H9 (cell line): Measurements from ENCODE around the gene MCM8. TPM values are rescaled to one million over a fixed set of nuclear protein-coding genes. Genes with fewer than 3 reads are reported as not detected.
A peak's percentile ranks its signal among the peaks of the same experiment; 100 is the strongest.

Experiments
- DNase-seq: peaks from one replicate; pipeline ENCODE4 v3.0.0-alpha.2; 2017
- H2AFZ ChIP-seq: one replicate; pipeline ENCODE4 v1.6.1; 2013; ENCODE audit warnings: mild to moderate bottlenecking, low read length, control low read depth, moderate library complexity
- H2AK5ac ChIP-seq: 2 replicates; pipeline ENCODE4 v1.6.1; 2013; ENCODE audit warnings: low read length, control low read depth, mixed read lengths; ENCODE audit not compliant: insufficient read length
- H2BK120ac ChIP-seq: one replicate; pipeline ENCODE4 v1.6.1; 2013; ENCODE audit warnings: low read depth, mild to moderate bottlenecking, low read length, control low read depth, inconsistent platforms; ENCODE audit not compliant: poor library complexity, severe bottlenecking
- H2BK12ac ChIP-seq: 2 replicates; pipeline ENCODE4 v1.6.1; 2013; ENCODE audit warnings: low read length, control low read depth, mixed read lengths, low read depth; ENCODE audit not compliant: insufficient read length
- H2BK15ac ChIP-seq: 2 replicates; pipeline ENCODE4 v1.6.1; 2013; ENCODE audit warnings: low read depth, low read length, control low read depth
- H2BK20ac ChIP-seq: one replicate; pipeline ENCODE4 v1.6.1; 2013; ENCODE audit warnings: low read depth, mild to moderate bottlenecking, low read length, control low read depth, inconsistent platforms; ENCODE audit not compliant: poor library complexity, severe bottlenecking
- H2BK5ac ChIP-seq: 2 replicates; pipeline ENCODE4 v1.6.1; 2013; ENCODE audit warnings: low read length, control low read depth, mixed read lengths; ENCODE audit not compliant: insufficient read length
- H3K14ac ChIP-seq: 2 replicates; pipeline ENCODE4 v1.6.1; 2013; ENCODE audit warnings: low read length, control low read depth; ENCODE audit not compliant: insufficient read depth
- H3K18ac ChIP-seq: 2 replicates; pipeline ENCODE4 v1.6.1; 2013; ENCODE audit warnings: low read depth, mild to moderate bottlenecking, mixed read lengths, low read length, control low read depth; ENCODE audit not compliant: insufficient read length
- H3K23ac ChIP-seq: 2 replicates; pipeline ENCODE4 v1.6.1; 2013; ENCODE audit warnings: low read length, control low read depth, mixed read lengths, low read depth; ENCODE audit not compliant: insufficient read length
- H3K23me2 ChIP-seq: 2 replicates; pipeline ENCODE4 v1.6.1; 2013; ENCODE audit warnings: low read depth, mild to moderate bottlenecking, mixed read lengths, low read length, control low read depth; ENCODE audit not compliant: insufficient read length, poor library complexity, severe bottlenecking
- H3K27ac ChIP-seq: 2 replicates; pipeline ENCODE4 v1.5.1; 2013; ENCODE audit warnings: low read length, control low read depth, mixed read lengths, low read depth; ENCODE audit not compliant: insufficient read length
- H3K27me3 ChIP-seq: 2 replicates; pipeline ENCODE4 v1.6.1; 2013; ENCODE audit warnings: low read length, control low read depth, inconsistent platforms; ENCODE audit not compliant: insufficient read depth
- H3K4ac ChIP-seq: 2 replicates; pipeline ENCODE4 v1.6.1; 2013; ENCODE audit warnings: low read depth, mild to moderate bottlenecking, control low read depth, inconsistent platforms, low read length, moderate library complexity
- H3K4me1 ChIP-seq: 2 replicates; pipeline ENCODE4 v1.6.1; 2013; ENCODE audit warnings: low read length, control low read depth, inconsistent platforms; ENCODE audit not compliant: insufficient read depth
- H3K4me2 ChIP-seq: 2 replicates; pipeline ENCODE4 v1.6.1; 2013; ENCODE audit warnings: low read length, control low read depth, mixed read lengths; ENCODE audit not compliant: insufficient read length, insufficient read depth
- H3K56ac ChIP-seq: 2 replicates; pipeline ENCODE4 v1.6.1; 2013; ENCODE audit warnings: low read depth, mild to moderate bottlenecking, mixed read lengths, low read length, control low read depth; ENCODE audit not compliant: insufficient read length
- H3K79me1 ChIP-seq: 2 replicates; pipeline ENCODE4 v1.6.1; 2013; ENCODE audit warnings: low read depth, mild to moderate bottlenecking, moderate library complexity, low read length, control low read depth, inconsistent platforms; ENCODE audit not compliant: insufficient read depth, poor library complexity, severe bottlenecking
- H3K79me2 ChIP-seq: 2 replicates; pipeline ENCODE4 v1.6.1; 2013; ENCODE audit warnings: low read length, control low read depth, inconsistent platforms; ENCODE audit not compliant: insufficient read depth
- H3K9ac ChIP-seq: 2 replicates; pipeline ENCODE4 v1.6.1; 2013; ENCODE audit warnings: low read length, control low read depth, mixed read lengths; ENCODE audit not compliant: insufficient read length; ENCODE audit errors: extremely low read depth
- H3K9me3 ChIP-seq: one replicate; pipeline ENCODE4 v1.6.1; 2013; ENCODE audit warnings: low read depth, low read length, inconsistent platforms; ENCODE audit not compliant: control insufficient read depth
- H3T11ph ChIP-seq: one replicate; pipeline ENCODE4 v1.6.1; 2013; ENCODE audit warnings: mild to moderate bottlenecking, low read length, control low read depth, inconsistent platforms
- H4K20me1 ChIP-seq: one replicate; pipeline ENCODE4 v1.6.1; 2013; ENCODE audit not compliant: control insufficient read depth, insufficient read length, insufficient read depth
- H4K5ac ChIP-seq: 2 replicates; pipeline ENCODE4 v1.6.1; 2013; ENCODE audit warnings: low read depth, mild to moderate bottlenecking, mixed read lengths, low read length, control low read depth; ENCODE audit not compliant: insufficient read length
- H4K8ac ChIP-seq: replicated peaks from 2 replicates; pipeline ENCODE4 v1.6.1; 2013; ENCODE audit warnings: low read length, control low read depth, mixed read lengths, low read depth; ENCODE audit not compliant: insufficient read length
- H4K91ac ChIP-seq: 2 replicates; pipeline ENCODE4 v1.6.1; 2013; ENCODE audit warnings: low read depth, mild to moderate bottlenecking, moderate library complexity, mixed read lengths, low read length, control low read depth; ENCODE audit not compliant: insufficient read length
- H3K27ac Mint-ChIP-seq, 3 experiments: 2 replicates in 2 of 3; 3 replicates in 1 of 3; pipeline ENCODE4 v1.8.0; 2020 to 2021; ENCODE audit warnings: mixed read lengths in 3 of 3, mild to moderate bottlenecking in 1 of 3, moderate library complexity in 1 of 3
- H3K27me3 Mint-ChIP-seq: 2 replicates; pipeline ENCODE4 v1.8.0; 2021; ENCODE audit warnings: low read depth, mild to moderate bottlenecking, moderate library complexity, mixed read lengths
- H3K36me3 Mint-ChIP-seq, 3 experiments: 2 replicates in 2 of 3; 3 replicates in 1 of 3; pipeline ENCODE4 v1.8.0; 2020 to 2021; ENCODE audit warnings: low read depth in 3 of 3, mixed read lengths in 3 of 3; ENCODE audit not compliant: insufficient read depth in 1 of 3
- H3K4me1 Mint-ChIP-seq, 2 experiments: 2 replicates each; pipeline ENCODE4 v1.8.0; 2020; ENCODE audit warnings: mixed read lengths in 2 of 2
- H3K4me3 Mint-ChIP-seq, 2 experiments: 2 replicates in 1 of 2; 3 replicates in 1 of 2; pipeline ENCODE4 v1.8.0; 2020 to 2021; ENCODE audit warnings: mild to moderate bottlenecking in 2 of 2, mixed read lengths in 2 of 2, moderate library complexity in 1 of 2
- H3K9me3 Mint-ChIP-seq, 2 experiments: 2 replicates in 1 of 2; 3 replicates in 1 of 2; pipeline ENCODE4 v1.8.0; 2020; ENCODE audit warnings: mild to moderate bottlenecking in 2 of 2, mixed read lengths in 2 of 2, moderate library complexity in 1 of 2
- WGBS: extraction: QIAGEN DNeasy Blood & Tissue Kit; methylation state at CpG from one replicate; pipeline ENCODE4 v1.1.7; 2013; ENCODE audit warnings: missing lambda C conversion rate, low lambda C conversion rate, mixed read lengths; ENCODE audit not compliant: insufficient read length; ENCODE audit errors: extremely low coverage; 5-methylcytosine and 5-hydroxymethylcytosine counted together
- total RNA-seq: library from RNA; stranded (reverse); gene quantifications from 2 replicates; pipeline ENCODE4 v1.2.1, GENCODE V29; 2021
- TF ChIP-seq, protein P1 (sequence below): fragments of 200-600 bp; sonication (generic); conservative IDR thresholded peaks from 3 replicates; pipeline ENCODE4 v1.8.0; 2021; ENCODE audit warnings: antibody characterized with exemption, mild to moderate bottlenecking

The MCM8 gene
- total RNA-seq, 1 experiment from 2014 or later = 32.2 TPM

DNA sequence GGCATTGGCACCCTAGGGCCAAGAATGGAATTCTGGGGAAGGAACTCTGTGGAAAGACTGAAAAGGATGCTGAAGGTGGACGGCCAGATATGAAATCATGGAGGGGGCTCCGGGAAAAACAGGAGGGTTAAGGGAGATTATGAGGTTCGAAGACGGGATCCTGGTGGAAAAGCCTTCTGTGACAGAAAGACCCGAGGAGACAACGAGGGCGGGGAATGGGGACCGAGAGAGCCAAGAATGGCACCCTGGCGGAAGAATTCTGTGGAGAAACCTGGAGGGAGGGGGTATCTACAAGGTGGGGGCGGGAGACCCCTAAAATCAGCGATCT, 545 bp upstream of the MCM8 start:
- Histone ChIP-seq H3K9ac (peak overlapping the region; percentile 74), H3K18ac (peak overlapping the region; percentile 10), H2BK5ac (no peak overlapping the region), H3T11ph (no peak overlapping the region), H4K8ac (no peak overlapping the region), H3K56ac (no peak overlapping the region), H2BK120ac (no peak overlapping the region), H2BK15ac (no peak overlapping the region), H4K91ac (no peak overlapping the region), H4K5ac (no peak overlapping the region), H2BK20ac (no peak overlapping the region), H2AK5ac (no peak overlapping the region), H4K20me1 (no peaks in the 10 kb centered on the region), H3K79me2 (peaks cover 3% of the 10 kb centered on the region; the same call in 1 of the 2 replicates), H3K14ac (0 out of 2 replicates have a peak overlapping the region, but pooled peaks have one; percentile 58), H3K79me1 (peaks cover 13% of the 10 kb centered on the region), H2AFZ (peak overlapping the region; percentile 2), H3K4ac (no peak overlapping the region), H3K27me3 (no peaks in the 10 kb centered on the region), H3K9me3 (no peaks in the 10 kb centered on the region), H3K4me1 (no peaks in the 10 kb centered on the region; the same call in 1 of the 2 replicates), H3K23ac (no peak overlapping the region), H3K27ac (no peak overlapping the region), H3K4me2 (peak overlapping the region; percentile 89), H3K23me2 (peaks cover 7% of the 10 kb centered on the region), H2BK12ac (no peak overlapping the region)
- TF ChIP-seq, protein P1, sequence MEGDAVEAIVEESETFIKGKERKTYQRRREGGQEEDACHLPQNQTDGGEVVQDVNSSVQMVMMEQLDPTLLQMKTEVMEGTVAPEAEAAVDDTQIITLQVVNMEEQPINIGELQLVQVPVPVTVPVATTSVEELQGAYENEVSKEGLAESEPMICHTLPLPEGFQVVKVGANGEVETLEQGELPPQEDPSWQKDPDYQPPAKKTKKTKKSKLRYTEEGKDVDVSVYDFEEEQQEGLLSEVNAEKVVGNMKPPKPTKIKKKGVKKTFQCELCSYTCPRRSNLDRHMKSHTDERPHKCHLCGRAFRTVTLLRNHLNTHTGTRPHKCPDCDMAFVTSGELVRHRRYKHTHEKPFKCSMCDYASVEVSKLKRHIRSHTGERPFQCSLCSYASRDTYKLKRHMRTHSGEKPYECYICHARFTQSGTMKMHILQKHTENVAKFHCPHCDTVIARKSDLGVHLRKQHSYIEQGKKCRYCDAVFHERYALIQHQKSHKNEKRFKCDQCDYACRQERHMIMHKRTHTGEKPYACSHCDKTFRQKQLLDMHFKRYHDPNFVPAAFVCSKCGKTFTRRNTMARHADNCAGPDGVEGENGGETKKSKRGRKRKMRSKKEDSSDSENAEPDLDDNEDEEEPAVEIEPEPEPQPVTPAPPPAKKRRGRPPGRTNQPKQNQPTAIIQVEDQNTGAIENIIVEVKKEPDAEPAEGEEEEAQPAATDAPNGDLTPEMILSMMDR = no peak
- peaks cover 8 to 66% (median 41%) of the 10 kb centered on the region in 3 experiments; a peak in 6 of 7 replicates for H3K36me3 Mint-ChIP-seq
- DNase-seq = no peak
- H3K27ac Mint-ChIP-seq = peak overlapping the region; percentile 98 to 100 (median 100); a peak in 6 of 7 replicates
- no CpG with 5 or more reads among the region's 11 CpGs for WGBS
- no peaks in the 10 kb centered on the region; the same call in 1 of the 2 replicates for H3K27me3 Mint-ChIP-seq
- no peaks in the 10 kb centered on the region; a peak in 1 of 5 replicates for H3K9me3 Mint-ChIP-seq
- H3K4me1 Mint-ChIP-seq = peaks cover 8 to 14% of the 10 kb centered on the region in 2 experiments
- peak overlapping the region; percentile 99 to 100 for H3K4me3 Mint-ChIP-seq
